Hematopoietic multipotent progenitor cell treated with erythropoietin and hydrocortisone succinate and interleukin-3 and kit ligand, for 6 days (in vitro differentiated cells): ENCODE measurements around the gene CCDC112.

ENCODE experiments used
- DNase-seq: peaks from one replicate; pipeline ENCODE4 v3.0.0-alpha.2; 2015

CCDC112 gene

DNA sequence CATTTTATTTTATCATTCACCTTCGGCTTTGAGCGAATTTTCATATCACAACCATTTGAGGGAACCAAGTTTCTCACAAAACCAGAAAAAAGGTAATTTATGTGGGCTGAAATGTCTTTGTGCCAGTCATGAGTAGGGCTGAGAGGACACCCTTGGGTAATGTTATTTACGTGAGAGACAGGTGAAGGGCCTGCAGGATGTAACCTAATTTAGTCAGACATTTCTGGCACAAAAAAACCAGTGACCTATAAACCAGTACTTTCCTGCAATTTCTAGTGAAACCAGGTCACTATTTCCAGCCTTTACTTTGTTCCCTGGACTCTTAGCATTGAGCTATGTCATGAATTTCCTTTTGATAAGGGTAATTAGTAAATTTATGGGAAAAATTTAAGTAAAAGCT, 17.2 kb upstream of the CCDC112 start:
- DNase-seq = no peak

DNA sequence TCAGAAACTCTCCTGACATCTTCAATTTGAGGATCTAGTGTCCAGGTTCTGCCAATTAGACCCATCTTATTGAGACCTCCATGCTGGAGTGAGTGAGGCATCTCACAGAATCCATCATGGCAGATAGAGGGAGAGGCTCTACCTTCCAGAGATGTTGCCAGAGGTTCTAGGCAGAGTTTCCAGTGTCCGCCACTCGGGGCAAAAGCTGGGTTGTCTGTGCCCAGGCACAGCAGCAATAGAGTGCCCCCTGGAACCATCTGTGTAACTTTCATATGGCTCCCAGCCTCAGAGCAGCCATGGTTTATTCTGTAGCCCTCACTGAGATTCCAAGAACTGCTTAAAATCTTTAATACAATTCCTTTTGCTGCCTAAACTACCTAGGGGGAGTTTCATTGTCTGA, 16.6 kb upstream of the CCDC112 start:
- peak; percentile 24 for DNase-seq

DNA sequence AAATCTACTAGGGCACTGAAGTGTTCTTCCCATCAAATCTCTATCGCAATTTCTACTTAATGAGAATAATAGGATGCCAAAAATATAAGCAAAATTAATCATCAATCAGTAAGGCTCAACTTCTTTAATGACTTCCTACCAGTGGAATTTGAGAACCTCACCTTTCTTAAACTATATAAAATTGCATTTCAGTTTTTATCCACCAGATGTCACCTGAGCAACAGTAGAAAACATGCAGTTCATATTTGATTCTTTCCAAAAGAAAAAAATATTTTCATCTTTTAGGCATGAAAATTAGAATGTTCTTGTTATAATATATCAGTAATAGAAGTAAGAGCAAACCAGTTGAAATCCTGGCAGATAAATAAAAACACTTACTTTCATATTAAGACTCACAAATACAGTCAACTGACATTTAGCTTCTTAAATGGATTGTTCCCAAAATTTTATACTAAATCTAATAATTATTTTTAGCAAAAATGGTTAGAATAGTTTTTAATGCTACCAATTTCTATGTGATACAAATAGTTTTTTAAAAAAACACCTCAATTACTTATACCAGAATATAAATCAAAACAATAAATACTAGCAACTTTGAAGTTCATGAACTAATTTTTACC, 13.4 kb upstream of the CCDC112 start:
- peak; percentile 73 for DNase-seq

DNA sequence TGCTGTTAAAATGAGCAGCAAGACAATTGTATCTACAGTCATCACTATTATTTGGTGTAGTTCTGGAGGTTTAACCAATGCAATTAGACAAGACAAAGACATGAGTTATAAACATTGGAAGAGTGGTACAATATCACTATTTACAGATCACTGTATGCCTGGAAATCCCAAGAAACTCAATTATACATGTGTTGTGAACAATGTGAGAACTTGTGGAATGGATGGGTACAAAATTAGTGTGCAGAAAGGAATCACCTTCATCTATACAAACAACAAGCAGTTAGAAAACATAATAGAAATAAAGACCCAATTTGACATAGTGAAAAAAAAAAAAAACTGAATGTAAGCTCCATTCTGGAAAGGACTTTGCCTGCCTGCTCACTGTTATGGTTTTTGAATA, 12.4 kb upstream of the CCDC112 start:
- DNase-seq = no peak

DNA sequence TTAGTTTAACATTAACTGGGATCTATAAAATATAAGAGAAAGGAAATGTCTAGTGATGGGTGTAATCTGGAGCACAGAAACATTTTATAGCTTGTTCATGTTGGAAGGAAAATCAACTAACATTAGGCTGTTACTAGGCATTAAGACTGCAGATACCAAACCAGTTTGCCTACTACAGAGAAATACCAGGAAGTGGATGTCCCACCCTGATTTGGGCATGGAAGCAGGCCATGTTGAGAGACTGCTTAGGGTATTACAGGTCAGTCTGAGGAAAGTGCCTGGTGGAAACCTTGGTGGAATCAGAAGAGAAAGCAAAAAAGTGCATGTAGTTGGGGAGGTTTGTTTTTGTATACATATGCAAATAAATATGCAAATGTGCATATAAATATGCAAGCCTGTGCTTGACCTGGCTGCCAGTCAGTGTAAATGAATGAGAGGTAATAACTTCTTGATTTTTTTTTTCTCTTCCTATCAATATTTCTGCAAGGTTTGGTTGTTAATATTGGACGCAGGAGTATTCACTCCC, 9.6 kb upstream of the CCDC112 start:
- no peak for DNase-seq

DNA sequence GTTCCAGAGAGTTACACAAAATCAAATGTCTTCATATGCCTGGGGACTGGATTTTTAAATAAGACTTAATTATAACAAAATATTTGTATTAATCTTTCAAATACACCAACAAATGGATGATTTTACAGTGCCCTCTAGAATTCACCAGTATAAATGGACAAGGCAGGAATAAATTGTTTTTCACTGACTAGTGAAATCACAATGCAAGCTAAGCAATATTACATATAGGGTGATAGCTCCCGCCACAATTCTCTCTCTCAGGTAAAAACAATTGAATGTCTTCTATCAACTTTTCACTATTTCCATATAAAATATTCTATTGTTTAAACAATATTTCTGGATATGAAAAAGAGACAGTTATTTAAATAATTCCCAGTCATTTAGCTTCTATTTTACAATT, 8.0 kb upstream of the CCDC112 start:
- no peak for DNase-seq

DNA sequence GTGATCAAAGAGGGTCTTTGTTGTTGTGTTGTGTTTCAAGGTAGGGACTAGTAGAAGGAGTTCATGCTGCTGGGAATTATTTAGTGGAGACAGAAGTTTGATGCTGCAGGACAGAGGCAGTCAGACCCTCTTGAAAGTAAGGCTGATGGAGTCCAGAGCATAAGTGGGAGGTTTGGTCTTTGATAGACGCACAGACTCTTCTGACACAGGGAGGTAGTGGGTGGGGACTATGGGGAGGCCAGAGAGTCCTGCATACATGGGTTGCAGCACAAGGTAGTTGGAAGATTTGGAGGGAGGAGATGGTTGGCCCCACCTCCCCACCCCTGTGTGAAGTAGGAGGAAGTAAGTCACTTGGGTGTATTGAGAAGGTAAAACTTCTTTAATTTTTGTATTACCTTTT, 2.4 kb upstream of the CCDC112 start:
- no peak for DNase-seq

DNA sequence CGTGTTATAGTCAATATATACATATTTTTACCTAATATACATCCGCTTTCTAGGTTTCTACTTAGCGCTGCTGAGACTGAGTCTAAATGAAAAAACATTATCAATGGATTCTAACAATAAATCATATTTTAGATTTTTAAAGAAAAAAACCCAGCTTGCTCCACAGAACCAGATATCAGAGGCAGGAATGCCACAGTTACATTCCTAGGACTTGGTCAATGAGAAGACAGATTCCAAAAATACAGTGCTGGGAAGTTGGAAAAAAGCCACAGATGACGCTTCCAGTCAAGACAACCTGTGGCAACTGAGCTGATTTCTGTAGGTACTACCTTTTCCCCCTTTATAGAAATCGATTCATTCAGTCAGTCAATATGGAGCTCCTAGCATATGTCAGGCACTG, 577 bp upstream of the CCDC112 start:
- DNase-seq = no peak

DNA sequence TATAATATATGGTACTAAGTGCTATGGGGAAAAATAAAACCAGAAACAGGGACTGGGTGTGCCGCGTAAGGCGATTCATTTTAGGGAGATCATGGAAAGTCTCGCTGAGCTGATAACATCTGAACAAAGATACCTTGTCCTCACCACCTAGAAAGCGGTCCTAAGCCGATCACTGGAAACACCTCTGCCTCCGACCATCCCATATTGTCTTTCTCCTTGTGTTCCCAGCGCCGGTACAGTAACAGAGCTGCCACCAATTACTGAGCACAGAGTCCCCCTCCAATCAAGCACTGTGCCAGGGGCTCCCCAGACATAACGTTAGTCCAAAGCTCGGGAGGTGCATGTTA, 704 bp downstream of the CCDC112 start:
- no peak for DNase-seq

DNA sequence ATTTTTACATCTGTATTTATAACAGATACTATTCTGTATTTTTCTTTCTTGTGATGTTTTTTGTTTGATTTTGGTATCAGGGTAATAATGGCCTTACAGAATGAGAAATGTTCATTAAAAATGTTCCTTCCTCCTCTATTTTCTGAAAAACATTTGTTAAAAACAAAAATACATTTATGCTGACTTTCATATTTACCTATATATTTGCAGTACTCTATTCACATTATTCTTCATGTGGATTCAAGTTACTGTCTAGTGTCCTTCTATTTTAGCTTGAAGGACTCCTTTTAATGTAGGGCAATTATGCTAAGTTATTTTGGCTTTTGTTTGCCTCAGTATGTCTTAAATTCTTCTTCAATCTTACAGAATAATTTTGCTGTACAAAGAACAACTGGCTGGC, 5.1 kb downstream of the CCDC112 start:
- DNase-seq = no peak

DNA sequence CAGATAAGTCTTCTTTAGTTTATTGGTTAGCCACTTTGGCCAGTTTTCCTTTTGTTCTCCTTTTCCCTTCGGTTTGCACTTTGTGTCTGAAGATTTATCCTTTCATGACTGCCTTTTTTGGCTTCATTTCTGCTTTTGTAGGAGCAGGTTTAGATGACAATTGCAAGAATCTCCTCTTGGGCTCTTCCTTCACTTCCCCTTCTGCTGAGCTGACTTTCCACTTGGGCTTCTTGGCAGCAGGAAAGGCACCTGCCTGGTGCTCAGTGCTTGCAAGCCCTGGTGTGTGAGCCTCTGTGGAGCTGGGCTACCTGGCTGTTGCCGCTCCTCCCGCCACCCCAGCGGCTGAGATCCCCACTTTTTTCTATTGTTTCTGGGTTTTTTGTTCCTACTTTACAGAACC, 7.3 kb downstream of the CCDC112 start:
- DNase-seq = no peak

DNA sequence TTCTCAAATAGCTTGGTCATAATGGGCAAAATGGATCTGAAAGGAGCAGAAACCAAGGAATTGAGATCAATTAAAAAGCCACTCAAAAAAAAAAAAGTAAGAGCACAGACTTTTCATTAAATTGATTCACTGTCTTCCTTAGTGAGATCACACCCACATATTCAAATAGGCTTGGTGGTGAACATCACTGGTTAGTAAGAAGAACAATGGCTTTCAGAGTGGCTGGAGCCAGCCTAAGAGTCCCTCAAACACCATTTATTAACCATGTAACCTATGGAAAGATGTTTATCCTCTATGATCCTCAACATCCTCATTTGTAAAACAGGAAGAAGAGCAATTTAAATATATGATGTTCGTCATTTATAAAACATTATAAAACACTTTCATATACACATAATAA, 12.4 kb downstream of the CCDC112 start:
- DNase-seq = no peak

DNA sequence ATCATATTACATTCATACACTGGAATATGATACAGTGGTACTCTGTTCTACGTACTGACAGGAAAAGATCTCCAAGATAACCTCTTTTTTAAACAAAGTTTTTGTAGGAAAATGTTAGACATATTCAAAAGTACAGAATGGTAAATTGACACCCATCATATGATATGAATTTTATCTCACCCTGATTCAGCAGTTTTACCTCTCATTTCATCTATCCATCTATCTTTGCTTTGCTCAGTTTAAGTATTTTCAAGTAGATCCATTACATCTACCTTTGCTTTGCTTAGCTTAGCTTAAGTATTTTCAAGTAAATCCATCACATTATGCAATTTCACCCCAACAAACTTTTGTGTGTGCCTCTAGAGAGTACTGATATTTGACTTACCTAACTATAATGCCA, 14.3 kb downstream of the CCDC112 start:
- no peak for DNase-seq

DNA sequence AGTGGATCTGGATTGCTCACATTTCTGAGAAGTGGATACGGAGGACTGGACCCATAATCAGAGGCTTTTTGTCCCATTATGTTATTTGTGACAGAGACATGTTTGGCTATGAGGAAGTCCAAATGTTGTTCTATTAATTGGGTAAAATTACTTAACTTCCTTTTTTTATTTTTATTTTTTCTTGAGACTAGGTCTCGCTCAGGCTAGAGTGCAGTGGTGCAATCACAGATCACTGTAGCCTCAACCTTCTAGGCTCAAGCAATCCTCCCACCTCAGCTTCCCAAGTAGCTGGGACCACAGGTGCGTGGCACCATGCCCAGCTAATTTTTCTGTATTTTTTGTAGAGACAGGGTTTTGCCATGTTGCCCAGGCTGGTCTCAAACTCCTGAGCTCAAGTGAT, 21.9 kb downstream of the CCDC112 start:
- DNase-seq = peak; percentile 25

DNA sequence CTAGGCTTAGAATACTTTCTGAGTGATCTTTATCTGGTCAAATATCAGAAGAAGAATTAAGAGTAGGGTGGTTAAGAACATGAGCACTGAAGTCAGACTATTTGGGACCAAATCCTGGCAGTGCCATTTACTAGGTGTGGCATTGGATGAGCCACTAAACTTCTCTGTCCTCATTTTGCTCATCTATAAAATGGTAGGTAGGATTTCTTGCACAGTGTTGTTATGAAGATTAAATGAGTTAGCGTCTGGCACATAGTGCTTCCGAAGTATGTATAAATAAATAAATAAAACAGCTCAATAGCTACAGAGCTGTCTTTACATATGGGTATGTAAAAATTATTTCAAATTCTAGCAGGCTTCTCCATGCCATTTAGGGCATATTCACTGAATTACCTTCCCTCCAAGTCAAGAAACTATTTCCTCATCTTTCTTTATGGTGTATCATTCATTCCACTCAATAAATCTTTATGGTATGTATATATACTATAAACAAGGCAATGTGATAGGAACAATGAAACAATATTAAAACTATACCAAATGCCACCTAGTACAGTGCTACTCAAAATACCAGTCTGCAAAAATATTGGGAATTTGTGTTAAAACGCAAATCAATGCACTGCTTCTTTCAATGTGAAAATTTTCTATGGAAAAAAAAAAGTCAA, 24.0 kb downstream of the CCDC112 start:
- no peak for DNase-seq

DNA sequence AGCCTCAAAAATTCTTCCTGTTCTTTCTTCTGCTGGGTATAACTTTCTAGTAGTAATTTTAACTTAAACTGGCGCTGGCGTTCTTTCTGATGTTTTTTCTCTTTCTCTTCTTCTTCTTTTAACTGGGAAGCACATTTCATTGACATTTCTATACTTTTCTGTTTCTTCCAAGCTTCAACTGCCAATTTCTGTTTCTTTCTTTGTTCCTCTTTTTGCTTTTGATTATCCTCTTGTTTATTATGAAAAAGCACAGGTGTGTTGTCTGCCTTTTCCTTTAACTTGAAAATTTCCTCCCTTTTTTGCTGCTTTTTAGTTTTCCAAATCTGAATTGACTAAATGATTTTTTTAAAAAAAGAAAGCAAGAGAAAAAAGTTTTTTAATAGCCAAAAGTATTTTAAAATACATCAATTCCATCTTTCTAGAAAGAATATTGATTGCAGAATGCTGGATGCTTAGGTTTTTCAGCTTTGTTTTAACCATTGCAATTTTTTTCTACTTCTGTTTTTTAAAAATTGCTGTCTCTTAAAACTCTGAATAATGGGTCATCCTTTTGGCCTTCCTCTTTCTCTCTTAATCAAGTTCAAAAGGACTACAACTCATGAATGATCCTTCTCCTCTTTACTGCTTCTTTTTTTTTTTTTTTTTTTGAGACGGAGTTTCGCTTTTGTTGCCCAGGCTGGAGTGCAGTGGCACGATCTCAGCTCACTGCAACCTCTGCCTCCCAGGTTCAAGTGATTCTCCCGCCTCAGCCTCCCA, 25.0 kb downstream of the CCDC112 start:
- DNase-seq = no peak

DNA sequence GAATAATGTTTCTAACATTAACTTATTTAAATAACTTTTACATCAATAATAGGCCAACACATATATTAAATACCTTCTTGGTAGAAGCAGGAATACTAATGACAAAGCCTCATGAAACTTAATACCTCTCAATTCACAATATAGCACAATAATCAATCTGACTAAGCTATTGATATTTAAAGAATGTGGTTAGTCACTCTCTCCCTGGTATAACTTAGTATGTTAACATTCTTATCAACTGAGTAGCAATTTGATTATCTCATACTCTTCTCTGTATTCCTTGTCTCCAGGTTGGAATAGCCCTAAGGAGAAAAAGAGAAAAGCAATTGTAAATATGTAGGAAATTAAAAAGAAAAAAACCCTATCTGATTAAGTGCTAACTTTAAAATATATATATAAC, 28.8 kb downstream of the CCDC112 start:
- DNase-seq = no peak

DNA sequence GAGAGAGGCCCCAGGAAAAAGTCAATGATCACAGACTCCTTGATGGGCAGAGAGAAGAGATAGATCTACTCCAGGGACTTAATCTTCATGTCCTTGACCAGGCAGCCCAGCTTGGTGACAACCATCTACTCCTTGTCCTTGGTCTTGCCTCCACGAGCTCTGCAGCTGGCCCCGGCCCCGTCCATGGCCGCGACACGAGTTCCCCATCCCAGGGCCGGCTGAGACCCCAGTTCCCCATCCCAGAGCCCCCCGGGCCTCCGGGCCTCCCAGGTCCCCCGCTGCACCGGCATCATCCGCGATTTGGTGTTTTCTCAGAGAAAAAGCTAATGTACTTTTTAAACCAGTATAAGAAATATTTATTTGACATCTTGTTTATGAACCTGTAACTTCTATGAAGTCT, 31.2 kb downstream of the CCDC112 start:
- DNase-seq = no peak

DNA sequence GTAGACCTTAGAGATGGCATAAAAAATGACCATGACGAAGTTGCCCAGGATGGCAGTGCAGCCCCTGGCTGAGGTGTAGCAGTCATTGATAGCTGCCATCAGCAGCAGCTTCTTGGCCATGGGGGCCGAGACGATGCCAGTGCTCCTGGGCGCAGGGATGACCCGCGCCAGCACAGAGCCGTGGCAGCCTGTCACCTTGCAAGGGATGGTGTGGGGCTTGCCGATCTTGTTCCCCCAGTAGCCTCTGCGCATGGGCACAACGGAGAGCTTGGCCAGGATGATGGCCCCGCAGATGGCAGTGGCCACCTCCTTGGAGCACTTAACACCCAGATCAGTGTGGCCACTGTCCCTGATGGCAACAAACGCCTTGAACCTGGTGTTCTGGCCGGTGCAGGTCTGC, 31.7 kb downstream of the CCDC112 start:
- DNase-seq = no peak

DNA sequence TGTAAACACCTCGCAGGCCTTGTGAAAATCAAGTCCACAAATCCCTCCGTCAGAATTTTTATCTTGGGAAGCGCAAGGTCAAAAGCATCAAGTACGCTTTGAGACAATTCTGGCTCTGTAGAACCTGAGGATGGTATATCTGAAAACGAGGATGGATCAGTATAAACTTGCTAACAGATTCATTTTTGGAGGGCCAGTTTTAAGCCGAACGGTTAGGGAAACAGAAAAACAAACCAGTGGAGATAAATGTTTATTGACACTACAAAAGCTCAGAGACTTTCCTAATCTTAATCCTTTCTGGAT, 33.4 kb downstream of the CCDC112 start:
- DNase-seq = no peak

DNA sequence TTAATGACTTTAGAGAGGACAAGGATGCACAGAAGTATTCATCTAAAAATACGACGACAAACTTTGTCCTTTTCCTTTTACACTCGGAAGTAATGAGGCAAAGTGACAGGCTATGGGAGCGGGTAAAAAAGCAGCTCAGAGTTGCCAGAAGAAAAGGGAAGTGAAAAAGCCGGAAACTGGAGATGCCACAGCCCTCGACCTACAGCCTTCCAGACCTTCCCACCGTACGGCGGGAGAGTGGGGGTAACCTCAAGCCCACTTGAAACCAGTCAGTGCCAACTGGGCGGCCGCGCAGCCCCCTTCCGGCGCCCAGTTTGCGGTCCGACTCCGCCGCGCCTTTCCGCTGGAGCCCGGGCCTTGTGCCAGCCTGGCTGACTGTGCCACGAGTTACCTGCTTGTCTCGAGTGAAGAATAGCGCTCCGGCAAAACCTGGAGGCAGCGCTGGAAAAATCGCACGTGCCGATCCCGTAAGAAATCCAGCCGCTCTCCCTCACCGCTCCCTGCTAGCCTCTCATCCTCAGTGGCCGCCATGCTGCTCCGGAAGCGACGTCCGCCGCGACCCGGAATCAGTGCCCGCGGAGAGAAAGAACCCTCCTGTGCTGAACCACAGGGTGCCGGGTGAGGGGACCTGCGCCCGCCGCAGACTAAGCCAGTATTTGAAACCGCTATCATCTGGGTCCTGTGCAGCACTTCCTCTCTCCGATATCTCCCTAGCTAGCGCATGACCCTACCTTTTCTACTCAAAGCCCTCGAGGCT, 34.0 kb downstream of the CCDC112 start, which contains the start of gene PGGT1B:
Gene PGGT1B, minus strand, starts transcription at position 557 of the 757 bp plus-strand sequence. Its CDS starts 26 bp downstream, at position 531.
- DNase-seq = peak; percentile 83

DNA sequence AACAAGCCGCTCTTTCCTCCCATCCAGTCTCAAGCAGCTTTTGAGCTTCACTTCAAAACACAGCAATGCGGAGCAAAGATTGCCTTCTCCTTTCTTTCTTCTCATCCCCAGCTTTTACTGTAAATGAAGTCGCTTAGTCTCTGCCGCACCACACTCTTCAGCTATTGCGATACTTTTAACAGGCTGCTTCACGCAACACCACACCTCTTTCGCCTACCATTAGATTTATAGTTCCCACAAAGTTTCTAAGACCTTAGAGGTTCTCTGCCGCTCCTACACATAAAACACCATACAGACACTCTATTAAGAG, 34.5 kb downstream of the CCDC112 start:
- DNase-seq = peak; percentile 48

DNA sequence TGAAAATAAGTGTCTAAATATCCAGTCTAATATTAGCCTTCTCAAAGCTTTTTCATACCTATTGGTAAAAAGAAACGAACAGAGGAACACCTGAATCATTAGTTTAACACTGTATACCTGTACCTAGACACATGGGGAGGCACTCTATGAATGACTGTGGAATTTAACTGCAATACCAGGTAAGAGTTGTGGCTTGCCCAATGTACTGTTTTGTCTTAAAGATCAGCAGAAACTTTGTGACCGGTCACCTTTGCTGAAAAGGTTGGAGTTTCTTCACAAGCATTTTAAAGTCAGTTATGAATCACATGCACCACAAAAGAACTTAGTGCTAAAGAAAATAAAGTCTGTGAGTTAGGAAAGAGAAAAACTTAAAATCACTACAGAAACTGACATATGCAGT, 36.2 kb downstream of the CCDC112 start:
- DNase-seq = no peak

DNA sequence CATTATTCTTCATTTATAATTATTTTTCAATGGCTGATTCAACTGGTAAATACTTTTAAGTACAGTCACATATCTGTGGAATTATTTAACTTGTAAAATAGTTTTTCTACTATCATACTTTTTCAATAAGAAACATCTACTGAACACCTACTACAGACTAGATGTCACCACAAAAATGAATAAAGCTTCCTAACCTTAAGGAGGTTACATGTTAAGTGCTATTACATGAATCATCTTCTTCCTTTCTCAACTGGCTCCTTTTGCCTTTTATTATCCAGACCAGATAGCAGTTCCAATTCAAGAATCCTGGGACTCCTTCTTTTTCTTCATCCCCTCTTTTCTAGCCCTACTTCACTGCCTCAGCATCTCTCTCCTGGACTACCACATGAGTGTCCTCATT, 38.5 kb downstream of the CCDC112 start:
- DNase-seq = no peak
